ENCODE data around the gene DIP2C.
"Not testable (repeated sequence)": the region's sequence is repeated elsewhere in the genome, so short reads cannot be mapped to it uniquely, and the experiment has no call there.

The DIP2C gene

DNA sequence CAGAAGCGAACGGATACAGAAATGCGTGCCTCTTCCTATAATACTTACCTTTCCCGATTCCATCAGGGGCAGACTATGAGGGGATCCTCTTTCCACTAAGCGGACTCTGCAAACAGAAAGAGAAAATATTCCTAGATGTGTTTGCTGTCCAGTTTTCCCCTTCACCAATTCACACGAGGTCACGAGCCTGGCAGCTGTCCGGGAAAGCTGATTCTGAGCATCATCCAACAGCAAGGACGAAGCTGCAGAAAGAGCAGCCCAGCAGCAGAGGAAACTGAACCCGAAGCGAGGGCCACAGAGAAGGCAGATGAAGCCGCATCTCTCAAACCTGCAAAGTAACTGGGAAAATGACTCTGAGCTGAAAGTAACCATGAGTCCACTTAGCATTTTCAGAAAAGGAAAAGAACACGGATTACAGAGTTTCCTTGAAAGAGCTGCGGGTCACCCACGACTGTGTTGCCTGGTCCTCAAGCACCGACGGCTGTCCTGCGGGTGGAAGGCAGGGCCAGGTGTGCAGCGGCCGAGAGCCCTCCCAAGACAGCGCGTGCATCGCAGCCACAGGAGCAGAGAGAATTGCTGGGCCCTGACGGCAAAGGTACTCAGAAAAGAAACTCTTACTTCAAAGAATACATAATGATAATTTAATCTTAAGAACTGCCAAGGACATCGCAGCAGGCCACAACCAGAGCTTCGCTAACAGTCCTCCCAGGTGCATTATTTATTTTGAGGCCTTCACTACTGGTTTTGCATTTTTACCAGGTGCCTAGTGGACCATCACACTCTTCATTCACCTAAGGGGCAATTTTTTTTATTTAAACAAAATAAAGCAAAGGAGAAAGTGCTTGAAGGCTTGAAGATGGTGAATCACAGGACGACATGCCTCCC is 400.9 kb downstream of the DIP2C start:
- DNase-seq (ENCODE audit: low read depth in 2 of 3, low spot score in 2 of 3), result no peak

GRCh38 chr10:287814-288213 is 401.7 kb downstream of the DIP2C start:
- no peak for DNase-seq (ENCODE audit: low read depth in 2 of 3, low spot score in 2 of 3)

GRCh38 chr10:287026-287709 is 402.3 kb downstream of the DIP2C start:
- no peak for DNase-seq (ENCODE audit: low read depth in 2 of 3, low spot score in 2 of 3)

- no peak for DNase-seq (ENCODE audit: low read depth in 2 of 3, low spot score in 2 of 3)
These were observed 404.3 kb downstream of the DIP2C start for GRCh38 chr10:285216-285615.

- DNase-seq (ENCODE audit: low read depth in 2 of 3, low spot score in 2 of 3), result peak in 1 of 3 experiments; percentile 19
These were observed 405.5 kb downstream of the DIP2C start for GRCh38 chr10:283916-284356.

- DNase-seq (ENCODE audit: low read depth in 2 of 3, low spot score in 2 of 3), result no peak
These were observed 406.4 kb downstream of the DIP2C start for GRCh38 chr10:283140-283479.

DNA sequence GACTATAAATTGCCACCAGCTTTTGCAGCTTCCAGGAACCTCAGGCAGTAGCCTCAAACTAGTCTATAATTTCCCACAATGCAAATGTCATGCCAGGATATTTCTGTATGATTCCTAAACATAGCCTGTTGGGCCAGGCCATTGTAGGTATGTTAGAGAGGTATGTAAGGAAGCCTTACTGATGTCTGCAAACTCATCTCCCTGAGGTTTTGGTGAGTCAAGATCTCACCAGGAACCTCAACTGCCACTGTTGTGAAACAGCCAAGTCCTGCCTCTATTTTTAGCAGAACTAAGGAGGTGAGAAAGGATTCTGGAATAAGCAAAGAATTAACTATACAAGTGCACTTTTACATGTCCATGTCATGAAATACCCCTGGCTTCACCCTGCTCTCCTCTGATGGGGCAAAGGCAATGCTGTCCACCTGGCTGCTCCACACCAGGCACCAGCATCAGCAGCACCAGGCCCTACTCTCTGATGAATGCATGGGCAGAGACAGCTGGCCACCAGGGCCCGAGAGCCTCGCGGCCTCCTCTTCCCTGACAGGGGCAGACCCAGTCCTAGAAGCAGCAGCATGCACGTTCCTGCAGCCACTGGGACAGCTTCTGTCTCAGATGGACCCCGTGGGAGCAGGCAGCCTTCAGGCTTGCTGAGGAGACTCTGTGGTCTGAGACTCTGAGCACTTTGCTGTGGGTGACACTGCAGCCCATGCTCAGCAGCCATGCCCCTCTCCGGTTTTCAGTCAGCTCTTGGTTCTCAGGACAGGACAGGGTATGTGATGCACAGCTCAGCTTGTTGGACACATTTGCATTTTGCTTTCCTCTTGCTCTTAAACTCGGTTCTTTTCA is 407.0 kb downstream of the DIP2C start:
- DNase-seq (ENCODE audit: low read depth in 2 of 3, low spot score in 2 of 3), result no peak

DNA sequence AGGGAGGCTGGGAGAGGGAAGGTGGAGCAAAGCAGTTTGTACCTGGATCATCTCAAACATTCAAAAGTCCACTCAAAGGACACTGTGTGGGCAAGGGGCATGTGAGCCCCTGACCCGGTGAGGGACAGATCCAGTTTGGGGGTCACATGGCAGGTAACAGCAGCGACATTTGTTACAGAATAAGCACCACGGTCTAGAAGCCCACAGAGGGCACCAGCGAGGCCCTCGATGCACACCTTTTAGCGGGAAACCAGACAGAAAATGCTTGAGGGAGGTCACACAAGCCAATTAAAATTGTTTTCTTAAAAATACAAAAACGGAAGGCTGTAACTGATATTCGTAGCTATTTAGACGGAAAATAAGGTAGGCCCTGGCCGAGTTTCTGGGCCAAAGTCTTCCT is 409.8 kb downstream of the DIP2C start:
- no peak for DNase-seq (ENCODE audit: low read depth in 2 of 3, low spot score in 2 of 3)

- DNase-seq (ENCODE audit: low read depth in 2 of 3, low spot score in 2 of 3), result no peak
These were observed 410.2 kb downstream of the DIP2C start for GRCh38 chr10:279232-279631.

DNA sequence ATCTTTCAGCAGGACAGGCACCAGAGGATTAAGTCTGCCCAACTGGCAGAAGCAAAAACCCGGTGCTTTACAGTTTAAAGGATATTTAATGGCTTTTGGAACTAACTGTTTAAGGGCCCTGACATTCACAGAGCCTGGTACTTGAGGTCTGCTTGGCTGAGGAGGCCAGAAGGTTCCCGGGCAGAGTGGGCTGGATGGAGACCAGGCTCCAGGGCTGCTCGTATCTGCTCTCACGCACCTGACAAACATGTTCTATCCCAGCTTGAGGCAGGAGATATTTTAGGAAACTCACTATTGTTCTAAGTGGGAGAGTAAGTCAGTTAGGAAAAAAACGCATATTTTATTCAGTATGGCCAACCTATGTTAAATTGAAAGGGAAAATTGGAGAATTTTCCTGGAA is 410.8 kb downstream of the DIP2C start:
- no peak for DNase-seq (ENCODE audit: low read depth in 2 of 3, low spot score in 2 of 3)

- DNase-seq (ENCODE audit: low read depth in 2 of 3, low spot score in 2 of 3), result no peak
These were observed 411.5 kb downstream of the DIP2C start for GRCh38 chr10:277963-278362.

- no peak for DNase-seq (ENCODE audit: low read depth in 2 of 3, low spot score in 2 of 3)
These were observed 413.8 kb downstream of the DIP2C start for GRCh38 chr10:275680-276079.

- DNase-seq (ENCODE audit: low read depth in 2 of 3, low spot score in 2 of 3), result no peak
These were observed 414.6 kb downstream of the DIP2C start for GRCh38 chr10:274866-275265.

- DNase-seq (ENCODE audit: low read depth in 2 of 3, low spot score in 2 of 3), result no peak
These were observed 416.4 kb downstream of the DIP2C start for GRCh38 chr10:273088-273487.

- DNase-seq (ENCODE audit: low read depth in 2 of 3, low spot score in 2 of 3), result no peak
These were observed 417.7 kb downstream of the DIP2C start for GRCh38 chr10:271722-272121.

DNA sequence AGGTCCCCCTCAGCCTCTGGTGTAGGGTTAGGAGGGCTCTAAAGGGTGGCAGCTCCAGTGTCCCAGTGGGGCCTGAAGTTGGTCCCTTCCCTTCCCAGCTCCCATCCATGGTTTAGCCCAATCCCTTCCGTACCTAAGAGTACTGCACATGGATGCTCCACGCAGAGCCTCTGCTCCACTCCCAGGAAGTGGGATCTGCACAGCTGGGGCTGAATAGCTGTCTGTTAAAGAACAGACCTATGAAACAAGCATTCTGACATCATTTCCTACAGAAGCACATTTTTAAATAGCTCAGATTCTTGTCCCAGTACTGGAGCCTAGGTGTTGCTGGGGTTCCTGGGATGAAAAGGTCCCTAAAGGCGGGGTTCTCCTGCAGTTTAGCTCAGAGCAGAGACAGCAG is 418.3 kb downstream of the DIP2C start:
- no peak for DNase-seq (ENCODE audit: low read depth in 2 of 3, low spot score in 2 of 3)

DNA sequence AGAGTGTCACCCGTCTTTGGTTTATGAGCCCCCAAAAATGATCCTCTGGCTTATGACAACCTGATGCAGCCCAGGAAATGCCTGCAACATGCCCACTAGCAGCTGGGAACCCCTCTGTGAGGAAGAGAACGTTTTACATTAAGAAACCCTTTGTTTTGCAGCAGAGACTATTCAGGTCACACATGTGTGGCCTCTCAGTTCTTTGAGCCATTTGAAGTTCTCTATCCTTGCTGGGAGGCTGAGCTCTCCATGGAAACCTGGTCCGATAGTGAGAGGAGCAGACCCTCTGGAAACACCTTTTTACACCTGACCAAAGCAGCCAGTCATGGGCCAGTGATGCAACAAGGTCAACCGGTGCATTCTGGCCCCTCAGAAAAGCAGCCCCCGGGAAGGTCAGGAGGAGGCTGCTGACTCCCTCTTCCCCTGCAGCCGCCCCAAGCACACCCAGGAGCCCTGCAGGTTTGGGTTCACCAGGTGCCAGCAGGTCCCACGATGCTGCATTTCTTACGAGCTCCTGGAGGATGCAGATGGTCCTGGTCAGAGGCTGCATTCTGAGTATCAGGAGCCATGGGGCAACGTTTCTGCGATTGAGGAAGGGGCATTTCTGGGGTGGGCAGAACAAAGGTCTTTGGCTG is 419.9 kb downstream of the DIP2C start:
- no peak for DNase-seq (ENCODE audit: low read depth in 2 of 3, low spot score in 2 of 3)

DNA sequence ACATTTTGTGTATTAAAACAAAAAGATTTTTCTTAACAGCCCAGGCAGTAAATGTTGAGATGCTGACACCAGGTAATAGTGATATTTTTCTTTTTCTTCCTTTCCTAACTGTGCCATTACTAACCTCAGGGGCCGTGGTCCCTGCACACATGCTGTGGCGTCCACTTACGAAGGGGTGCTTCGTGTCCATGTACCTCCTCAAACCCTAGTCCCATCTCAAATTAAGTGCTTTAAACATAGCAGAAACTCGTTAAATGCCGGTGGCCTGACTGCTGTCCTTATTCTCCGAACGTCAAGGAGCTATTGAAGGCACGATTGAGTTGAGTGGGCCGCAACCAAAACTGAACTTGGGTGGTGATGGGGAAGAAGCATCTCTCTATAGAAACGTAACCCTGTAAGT is 421.8 kb downstream of the DIP2C start:
- no peak for DNase-seq (ENCODE audit: low read depth in 2 of 3, low spot score in 2 of 3)

DNA sequence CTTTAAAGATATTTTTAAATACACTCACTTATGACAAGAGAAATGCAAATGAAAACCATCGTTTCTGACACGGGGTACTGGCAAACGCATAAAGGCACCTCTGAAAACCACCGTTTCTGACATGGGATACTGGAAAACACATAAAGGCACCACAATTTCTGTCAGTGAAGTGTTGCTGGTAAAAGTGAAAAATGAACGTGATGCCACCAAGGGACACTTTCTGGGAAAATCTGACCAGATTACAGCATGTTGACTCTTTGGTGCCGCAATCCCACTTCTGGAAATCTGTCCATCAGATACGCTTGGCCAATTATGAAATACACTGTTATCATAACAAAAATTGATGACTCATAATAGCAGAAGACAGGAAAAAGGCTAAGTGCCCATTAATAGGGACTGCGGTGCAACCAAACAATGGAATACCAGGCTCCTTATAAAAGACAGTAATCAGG is 422.5 kb downstream of the DIP2C start:
- no peak for DNase-seq (ENCODE audit: low read depth in 2 of 3, low spot score in 2 of 3)

GRCh38 chr10:265816-266588 is 423.5 kb downstream of the DIP2C start:
- not testable (repeated sequence) for DNase-seq (ENCODE audit: low read depth in 2 of 3, low spot score in 2 of 3)
